ENCODE data around the gene FAM163A. TPM values are rescaled to one million over a fixed set of nuclear protein-coding genes. Genes with fewer than 3 reads are reported as not detected.

The FAM163A gene
- total and polyA plus RNA-seq, 9 donors = 0.10 to 1.7 (median 0.47) TPM; not detected in 3

DNA sequence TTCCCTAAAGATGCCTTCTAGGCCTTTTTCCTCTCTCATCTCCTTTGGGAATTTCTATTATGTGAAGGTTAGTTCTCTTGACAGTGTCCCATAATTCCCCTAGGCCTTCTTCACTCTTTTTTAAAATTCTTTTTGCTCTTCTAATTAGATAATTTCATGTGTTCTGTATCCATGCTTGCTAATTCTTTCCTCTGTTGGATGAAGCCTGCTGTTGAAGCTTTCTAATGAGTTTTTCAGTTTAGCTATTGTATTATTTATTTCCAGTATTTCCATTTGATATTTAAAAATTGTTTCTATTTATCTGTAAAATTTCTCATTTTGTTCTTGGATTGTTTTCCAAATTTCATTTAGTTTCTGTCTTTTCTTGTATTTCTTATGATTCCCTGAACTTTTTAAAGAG, 28.5 kb upstream of the FAM163A start:
- no peak overlapping the region for H3K27ac ChIP-seq
- no peaks in the 10 kb centered on the region for H3K27me3 ChIP-seq
- H3K4me1 ChIP-seq (ENCODE audit: insufficient read depth) = no peaks in the 10 kb centered on the region
- intact Hi-C loops (cut with DNase I) = no loop called here
- no peak overlapping the region for H3K4me3 ChIP-seq
- H3K36me3 ChIP-seq = no peaks in the 10 kb centered on the region
- no peaks in the 10 kb centered on the region for H3K9me3 ChIP-seq
- DNase-seq = no peak
- no peak for TF ChIP-seq POLR2A (IDR thresholded peaks at IDR 0.05)
- no peak for TF ChIP-seq CTCF (IDR thresholded peaks at IDR 0.05)
- no peak for TF ChIP-seq EP300 (IDR thresholded peaks at IDR 0.05)

GRCh38 chr1:179719272-179719671, 23.8 kb upstream of the FAM163A start:
- no peak for TF ChIP-seq EP300 (IDR thresholded peaks at IDR 0.05)
- no peak for TF ChIP-seq CTCF (IDR thresholded peaks at IDR 0.05)
- no peak for TF ChIP-seq POLR2A (IDR thresholded peaks at IDR 0.05)
- no peak overlapping the region for H3K4me3 ChIP-seq
- no peak for DNase-seq
- intact Hi-C loops (cut with DNase I) = no loop called here
- no peaks in the 10 kb centered on the region for H3K9me3 ChIP-seq
- H3K27me3 ChIP-seq = no peaks in the 10 kb centered on the region
- H3K4me1 ChIP-seq (ENCODE audit: insufficient read depth) = no peaks in the 10 kb centered on the region
- no peak overlapping the region for H3K27ac ChIP-seq
- H3K36me3 ChIP-seq = no peaks in the 10 kb centered on the region

- Histone ChIP-seq H3K27me3 (no peaks in the 10 kb centered on the region), H3K36me3 (no peaks in the 10 kb centered on the region), H3K9me3 (no peaks in the 10 kb centered on the region), H3K27ac (no peak overlapping the region), H3K4me3 (no peak overlapping the region), H3K4me1 (ENCODE audit: insufficient read depth) (no peaks in the 10 kb centered on the region)
- DNase-seq = no peak
- WGBS, 3 donors = 10 to 17% (median 16%) methylated on average over 2 of the region's 2 CpGs
- intact Hi-C loops (cut with DNase I) = no loop called here
- TF ChIP-seq EP300 (IDR thresholded peaks at IDR 0.05) (no peak), POLR2A (IDR thresholded peaks at IDR 0.05) (no peak), CTCF (IDR thresholded peaks at IDR 0.05) (no peak)
Measured at GRCh38 chr1:179728271-179728670, 14.8 kb upstream of the FAM163A start.

DNA sequence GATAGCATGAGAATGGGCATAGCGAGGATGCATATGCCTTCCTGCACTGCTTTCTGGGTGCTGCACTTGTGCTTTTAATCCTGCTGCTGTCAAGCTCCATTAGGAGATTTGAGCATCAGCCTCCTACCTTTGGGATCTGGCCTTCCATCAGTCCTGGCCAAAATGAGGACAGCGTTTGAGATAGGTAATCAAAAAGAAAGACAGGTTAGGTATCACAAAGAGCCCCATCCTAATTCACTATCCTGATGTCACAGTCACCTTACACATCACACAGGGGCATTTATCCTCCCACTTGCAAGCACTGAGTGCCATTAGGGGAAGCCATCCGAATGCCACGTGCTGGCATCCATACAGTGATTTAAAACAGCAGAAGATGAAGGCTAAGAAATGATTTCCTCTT, 13.2 kb upstream of the FAM163A start:
- H3K36me3 ChIP-seq = no peaks in the 10 kb centered on the region
- 89 to 93% (median 89%) methylated on average over 4 of the region's 4 CpGs for WGBS, 3 donors
- TF ChIP-seq POLR2A (IDR thresholded peaks at IDR 0.05) = no peak
- TF ChIP-seq CTCF (IDR thresholded peaks at IDR 0.05) = no peak
- TF ChIP-seq EP300 (IDR thresholded peaks at IDR 0.05) = no peak
- no peak overlapping the region for H3K4me3 ChIP-seq
- no peaks in the 10 kb centered on the region for H3K9me3 ChIP-seq
- no peak overlapping the region for H3K27ac ChIP-seq
- no peak for DNase-seq
- H3K4me1 ChIP-seq (ENCODE audit: insufficient read depth) = no peaks in the 10 kb centered on the region
- no peaks in the 10 kb centered on the region for H3K27me3 ChIP-seq
- intact Hi-C loops (cut with DNase I) = no loop called here

DNA sequence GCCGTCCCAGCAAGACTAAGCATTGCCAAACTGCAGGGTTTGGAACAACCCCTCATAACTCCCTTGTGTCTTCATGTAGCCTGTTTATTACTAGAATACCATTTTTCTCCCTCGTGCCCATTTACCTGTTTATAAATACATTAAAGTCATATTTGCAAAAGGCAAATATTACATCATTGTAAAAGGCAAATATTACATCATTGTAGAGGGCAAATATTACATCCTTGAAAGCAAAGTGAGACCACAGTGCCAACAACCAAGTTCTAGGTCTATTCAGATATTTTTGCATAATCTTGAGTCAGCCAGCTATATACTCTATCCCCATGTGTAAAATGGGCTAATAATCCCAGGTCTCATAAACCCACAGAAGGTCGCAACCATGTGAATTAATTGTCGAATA, 11.4 kb upstream of the FAM163A start:
- no peak for DNase-seq
- Histone ChIP-seq H3K27me3 (no peaks in the 10 kb centered on the region), H3K4me3 (no peak overlapping the region), H3K36me3 (no peaks in the 10 kb centered on the region), H3K9me3 (no peaks in the 10 kb centered on the region), H3K27ac (no peak overlapping the region), H3K4me1 (ENCODE audit: insufficient read depth) (no peaks in the 10 kb centered on the region)
- intact Hi-C loops (cut with DNase I) = no loop called here
- TF ChIP-seq CTCF (IDR thresholded peaks at IDR 0.05) (no peak), EP300 (IDR thresholded peaks at IDR 0.05) (no peak), POLR2A (IDR thresholded peaks at IDR 0.05) (no peak)
- WGBS, 3 donors = 83 to 85% (median 83%) methylated on average over 4 of the region's 4 CpGs
